Endothelial cell of umbilical vein (primary cell): ENCODE measurements around the gene PLEKHG4B.

Experiments
- CTCF ChIP-seq, 2 donors: IDR thresholded peaks; 1 replicate in 1 of 2; 2 replicates in 1 of 2; pipeline ENCODE4 v1.5.1; 2011; ENCODE audit warnings: low read length in 2 of 2, mild to moderate bottlenecking in 2 of 2, moderate library complexity in 2 of 2, control low read depth in 1 of 2, inconsistent platforms in 1 of 2, low read depth in 1 of 2; ENCODE audit not compliant: insufficient read depth in 1 of 2; ENCODE audit errors: extremely low read depth in 1 of 2
- EZH2 ChIP-seq: IDR thresholded peaks from 2 replicates; pipeline ENCODE4 v1.6.1; 2012; ENCODE audit warnings: borderline replicate concordance, low read depth, mild to moderate bottlenecking, moderate library complexity, low read length, inconsistent platforms; ENCODE audit not compliant: severe bottlenecking
- POLR2AphosphoS5 ChIP-seq: IDR thresholded peaks from 2 replicates; pipeline ENCODE4 v1.6.1; 2012; ENCODE audit warnings: low read depth, mild to moderate bottlenecking, control low read depth, low read length, moderate library complexity; ENCODE audit not compliant: insufficient read depth

- no peak for TF ChIP-seq CTCF (IDR thresholded peaks at IDR 0.05; ENCODE audit: extremely low read depth in 1 of 2, insufficient read depth in 1 of 2, low read depth in 1 of 2, low read length in 2 of 2)
- TF ChIP-seq EZH2: no peak
- TF ChIP-seq POLR2AphosphoS5: no peak
Measured at GRCh38 chr5:167511-167910, 75.5 kb downstream of the PLEKHG4B start.
